GM19193 (cell line): ENCODE results near the gene DNPEP.

Experiments used
- POLR2A ChIP-seq: IDR thresholded peaks from 4 replicates; pipeline ENCODE4 v1.6.1; 2011; ENCODE audit not compliant: insufficient read depth, insufficient read length; ENCODE audit errors: extremely low read depth

DNPEP gene

GRCh38 chr2:219331560-219332213 lies 56.0 kb downstream of the DNPEP start:
- TF ChIP-seq POLR2A: no peak

GRCh38 chr2:219327719-219328118 lies 60.0 kb downstream of the DNPEP start:
- no peak for TF ChIP-seq POLR2A

GRCh38 chr2:219325657-219326315 lies 61.9 kb downstream of the DNPEP start:
- TF ChIP-seq POLR2A: no peak

- TF ChIP-seq POLR2A: no peak
Observed at GRCh38 chr2:219325136-219325535, 62.6 kb downstream of the DNPEP start.

GRCh38 chr2:219323434-219323833 lies 64.3 kb downstream of the DNPEP start:
- no peak for TF ChIP-seq POLR2A
